Fibroblast of the aortic adventitia (primary cell): ENCODE measurements around the gene NRP1. TPM values are rescaled to one million over a fixed set of nuclear protein-coding genes. Genes with fewer than 3 reads are reported as not detected.

ENCODE experiments used
- DNase-seq: peaks from one replicate; pipeline ENCODE4 v3.0.0-alpha.2; 2010; ENCODE audit warnings: low read depth
- H3K4me3 ChIP-seq: 2 replicates; pipeline ENCODE4 v1.5.1; 2011; ENCODE audit warnings: low read depth, mild to moderate bottlenecking, control low read depth, low read length, moderate library complexity
- CTCF ChIP-seq: IDR thresholded peaks from 2 replicates; pipeline ENCODE4 v1.5.1; 2011; ENCODE audit warnings: mild to moderate bottlenecking, low read length, control low read depth, inconsistent platforms; ENCODE audit not compliant: insufficient read depth
- total RNA-seq: library from RNA; depleted of rRNA; stranded (reverse); fragments of >200 nt; gene quantifications from 2 replicates; pipeline ENCODE4 v1.2.3, GENCODE V29; 2012; ENCODE audit warnings: low replicate concordance

Gene NRP1
- total RNA-seq, 1 donor, result 455 TPM

DNA sequence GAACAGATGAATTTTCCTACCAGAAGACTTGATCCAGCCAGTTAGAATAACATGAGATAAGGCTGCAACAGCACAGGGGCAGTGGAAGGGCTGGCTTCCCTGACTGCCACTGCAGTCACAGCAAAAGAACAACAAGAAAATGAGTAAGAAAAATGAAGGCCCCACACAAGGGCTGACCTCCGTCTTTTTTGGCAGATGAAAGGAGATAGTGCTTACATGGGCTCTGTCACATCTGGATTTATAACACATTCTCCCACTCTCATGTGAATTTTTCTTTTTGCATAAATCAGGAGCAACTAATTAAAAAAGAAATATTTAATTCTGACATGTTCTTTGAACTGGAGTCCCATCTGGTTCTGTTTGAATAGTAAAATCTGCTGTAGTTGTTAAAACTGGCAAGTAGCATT is 99.6 kb downstream of the NRP1 start:
- H3K4me3 ChIP-seq, result no peak overlapping the region
- peak; percentile 63 for DNase-seq
- TF ChIP-seq CTCF, result no peak

DNA sequence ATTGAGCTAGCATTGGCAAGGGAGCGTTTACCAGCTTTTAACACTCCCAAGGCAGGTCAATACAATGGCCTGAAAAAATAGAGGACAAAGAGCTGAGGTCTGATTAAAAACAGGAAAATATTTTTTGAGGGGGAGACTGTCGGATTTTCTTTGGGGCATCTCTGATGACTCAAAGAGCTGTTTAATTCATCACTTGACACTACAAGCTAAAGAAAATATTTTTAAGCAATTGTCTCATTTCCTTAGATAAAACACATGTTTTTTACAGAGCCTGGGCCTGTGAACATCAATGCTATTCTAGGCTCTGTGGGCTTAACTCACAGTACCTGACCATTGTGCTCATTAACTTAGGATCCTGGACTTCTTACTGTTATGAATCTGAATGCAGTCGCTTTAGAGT is 100.8 kb downstream of the NRP1 start:
- H3K4me3 ChIP-seq, result no peak overlapping the region
- DNase-seq, result peak; percentile 24
- no peak for TF ChIP-seq CTCF

DNA sequence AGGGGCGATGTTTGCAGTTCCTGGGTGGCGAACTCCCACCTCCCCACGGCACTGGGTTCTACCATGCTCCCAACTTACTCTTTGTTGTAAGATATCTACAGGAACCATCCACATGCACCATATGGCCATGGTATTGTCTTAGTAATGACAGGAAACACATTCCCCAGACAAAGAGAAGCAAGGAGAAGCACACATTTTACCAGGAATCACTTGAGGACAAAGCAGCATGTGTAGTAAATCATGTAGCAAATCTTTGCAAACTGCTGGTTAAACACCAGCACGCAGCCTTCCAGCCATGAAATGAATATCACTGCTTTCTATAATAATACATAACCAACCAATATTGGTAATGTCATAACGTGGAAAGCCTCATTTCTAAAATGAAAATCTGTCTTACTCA is 101.2 kb downstream of the NRP1 start:
- no peak overlapping the region for H3K4me3 ChIP-seq
- DNase-seq, result no peak
- no peak for TF ChIP-seq CTCF

DNA sequence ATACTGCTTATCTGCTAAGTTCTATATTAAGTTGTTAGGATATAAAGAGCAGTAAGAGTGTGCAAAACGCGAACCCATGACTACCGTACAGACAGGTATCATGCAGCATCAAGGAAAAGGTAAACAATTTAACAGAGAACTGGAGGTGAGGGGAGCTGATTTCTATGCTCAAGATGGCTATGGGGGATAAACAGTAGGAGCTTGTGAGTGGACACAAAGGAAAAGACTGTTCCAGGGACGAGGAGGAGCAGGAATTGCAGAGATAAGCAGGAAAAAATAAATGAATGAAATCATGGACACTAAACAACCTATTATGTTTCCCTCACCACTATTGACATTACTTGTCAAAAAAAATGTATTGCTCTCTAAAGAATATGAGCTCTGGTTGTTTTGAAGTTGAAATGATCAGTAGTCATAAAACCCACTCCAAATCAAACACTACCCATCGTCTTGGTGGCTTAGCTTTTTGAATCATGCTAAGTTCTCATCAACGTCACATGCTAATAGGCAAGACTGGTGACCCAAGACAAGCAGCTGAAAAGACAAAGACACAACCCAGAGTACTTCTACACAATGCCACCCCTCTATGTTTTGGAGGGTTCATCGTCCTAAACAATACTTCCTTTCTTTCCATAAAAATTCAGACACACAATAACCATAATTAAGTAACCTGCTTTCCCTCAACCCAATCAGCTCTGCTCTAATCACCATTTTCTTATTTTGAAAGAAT is 102.7 kb downstream of the NRP1 start:
- H3K4me3 ChIP-seq, result no peak overlapping the region
- TF ChIP-seq CTCF, result no peak
- DNase-seq, result no peak

DNA sequence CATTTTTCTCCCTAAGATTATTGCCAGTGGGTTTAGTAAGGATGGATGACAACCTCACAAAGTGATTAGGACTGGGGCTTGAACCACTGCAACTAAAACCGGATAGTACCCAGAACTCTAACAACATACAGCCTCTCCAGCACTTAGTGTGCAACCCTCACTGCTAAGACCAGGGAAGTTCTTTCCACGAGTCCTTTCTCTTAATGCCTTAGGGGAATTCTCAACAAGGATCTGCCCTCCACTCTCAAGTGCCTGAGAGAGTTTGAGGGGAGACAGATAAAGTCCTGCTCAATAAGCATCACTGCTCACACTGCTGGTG is 104.6 kb downstream of the NRP1 start:
- no peak overlapping the region for H3K4me3 ChIP-seq
- TF ChIP-seq CTCF, result no peak
- DNase-seq, result no peak

GRCh38 chr10:33229252-33229948 is 105.1 kb downstream of the NRP1 start:
- DNase-seq, result peak; percentile 61
- TF ChIP-seq CTCF, result no peak
- H3K4me3 ChIP-seq, result no peak overlapping the region
